ENCODE data around the gene SLC17A7. TPM values are rescaled to one million over a fixed set of nuclear protein-coding genes. Genes with fewer than 3 reads are reported as not detected.

The SLC17A7 gene
- total RNA-seq, 2 experiments from 2014 or later: not detected

- intact Hi-C loops (cut with DNase I, micrococcal nuclease): no loop called here
- peaks cover 33% of the 10 kb centered on the region for H3K4me1 Mint-ChIP-seq (ENCODE audit: low read depth)
- ATAC-seq (ENCODE audit: poor library complexity): no peak
- Histone ChIP-seq H3K36me3 (ENCODE audit: insufficient read depth, low read length) (no peaks in the 10 kb centered on the region), H3K9me3 (ENCODE audit: control insufficient read depth in 1 of 2, insufficient read depth in 1 of 2, low read length in 2 of 2) (peaks cover 0 to under 1% of the 10 kb centered on the region in 2 experiments), H3K4me3 (ENCODE audit: low read length) (no peak overlapping the region), H3K27ac (ENCODE audit: low read depth in 1 of 2, low read length in 2 of 2) (no peak overlapping the region), H3K4me1 (ENCODE audit: insufficient read depth, low read length) (peaks cover 20% of the 10 kb centered on the region), H3K27me3 (ENCODE audit: control insufficient read depth in 1 of 2, insufficient read depth in 2 of 2, low read length in 2 of 2) (peaks cover 20 to 29% of the 10 kb centered on the region in 2 experiments)
- H3K4me3 Mint-ChIP-seq: no peak overlapping the region
- no peak overlapping the region for H3K27ac Mint-ChIP-seq
- no peaks in the 10 kb centered on the region for H3K36me3 Mint-ChIP-seq (ENCODE audit: low read depth)
- no peak for TF ChIP-seq CTCF (IDR thresholded peaks at IDR 0.05)
- H3K27me3 Mint-ChIP-seq: peaks cover 29% of the 10 kb centered on the region
- no peak for DNase-seq
- no peaks in the 10 kb centered on the region for H3K9me3 Mint-ChIP-seq
- ChIA-PET POLR2A (no interaction called here), CTCF (no interaction called here)
These were observed 25.5 kb downstream of the SLC17A7 start for GRCh38 chr19:49415810-49416200.

- Mint-ChIP-seq H3K27me3 (peaks cover 23% of the 10 kb centered on the region), H3K9me3 (no peaks in the 10 kb centered on the region), H3K36me3 (ENCODE audit: low read depth) (no peaks in the 10 kb centered on the region), H3K27ac (no peak overlapping the region), H3K4me1 (ENCODE audit: low read depth) (peaks cover 30% of the 10 kb centered on the region), H3K4me3 (no peak overlapping the region)
- H3K9me3 ChIP-seq (ENCODE audit: control insufficient read depth in 1 of 2, insufficient read depth in 1 of 2, low read length in 2 of 2): no peaks in the 10 kb centered on the region
- ATAC-seq (ENCODE audit: poor library complexity): no peak
- intact Hi-C loops (cut with DNase I, micrococcal nuclease): no loop called here
- peaks cover 25% of the 10 kb centered on the region for H3K4me1 ChIP-seq (ENCODE audit: insufficient read depth, low read length)
- no peak overlapping the region for H3K4me3 ChIP-seq (ENCODE audit: low read length)
- H3K27me3 ChIP-seq (ENCODE audit: control insufficient read depth in 1 of 2, insufficient read depth in 2 of 2, low read length in 2 of 2): peaks cover 14 to 24% of the 10 kb centered on the region in 2 experiments
- CTCF ChIA-PET: no interaction called here
- no peak for TF ChIP-seq CTCF (IDR thresholded peaks at IDR 0.05)
- POLR2A ChIA-PET: no interaction called here
- no peaks in the 10 kb centered on the region for H3K36me3 ChIP-seq (ENCODE audit: insufficient read depth, low read length)
- no peak overlapping the region for H3K27ac ChIP-seq (ENCODE audit: low read depth in 1 of 2, low read length in 2 of 2)
- no peak for DNase-seq
These were observed 26.1 kb downstream of the SLC17A7 start for GRCh38 chr19:49415102-49415809.

- Mint-ChIP-seq H3K27me3 (peaks cover 13% of the 10 kb centered on the region), H3K27ac (no peak overlapping the region), H3K9me3 (no peaks in the 10 kb centered on the region), H3K36me3 (ENCODE audit: low read depth) (no peaks in the 10 kb centered on the region), H3K4me1 (ENCODE audit: low read depth) (peaks cover 40% of the 10 kb centered on the region), H3K4me3 (no peak overlapping the region)
- TF ChIP-seq CTCF (IDR thresholded peaks at IDR 0.05): no peak
- intact Hi-C loops (cut with DNase I, micrococcal nuclease): no loop called here
- H3K4me1 ChIP-seq (ENCODE audit: insufficient read depth, low read length): peaks cover 35% of the 10 kb centered on the region
- CTCF ChIA-PET: no interaction called here
- no peaks in the 10 kb centered on the region for H3K36me3 ChIP-seq (ENCODE audit: insufficient read depth, low read length)
- H3K27ac ChIP-seq (ENCODE audit: low read depth in 1 of 2, low read length in 2 of 2): no peak overlapping the region
- H3K9me3 ChIP-seq (ENCODE audit: control insufficient read depth in 1 of 2, insufficient read depth in 1 of 2, low read length in 2 of 2): no peaks in the 10 kb centered on the region
- DNase-seq: no peak
- no peak overlapping the region for H3K4me3 ChIP-seq (ENCODE audit: low read length)
- ATAC-seq (ENCODE audit: poor library complexity): no peak
- H3K27me3 ChIP-seq (ENCODE audit: control insufficient read depth in 1 of 2, insufficient read depth in 2 of 2, low read length in 2 of 2): peaks cover 7 to 14% of the 10 kb centered on the region in 2 experiments
- POLR2A ChIA-PET: interaction anchor here (1.1 kb wide), 1 partner anchor 29 kb away, joined by 3 read pairs; no protein-coding TSS in a partner anchor
These were observed 27.1 kb downstream of the SLC17A7 start for GRCh38 chr19:49414256-49414655.
